K562 (cell line): ENCODE data around the gene SPTA1. TPM values are rescaled to one million over a fixed set of nuclear protein-coding genes. Genes with fewer than 3 reads are reported as not detected.

Experiments
- ATAC-seq: fragments of 200-7000 bp; cut with Tn5 transposase; 3 replicates; pipeline ENCODE4 v1.9.1; 2020; ENCODE audit warnings: moderate library complexity
- BruUV-seq: library from RNA; stranded (reverse); fragments of 400-500 nt; replicated peaks from 2 replicates; lab custom pipeline; 2021; lab: Mats Ljungman, UMichigan
- CTCF ChIA-PET: fragments of 300-600 bp; formaldehyde crosslinking; extraction: SDS; loops from one replicate; lab custom pipeline; 2021; ENCODE audit warnings: low intra/inter-chr PET ratio; lab: Yijun Ruan, JAX
- POLR2A ChIA-PET: fragments of 300-600, 350-650 bp; sonication (Branson Sonifier 250); formaldehyde crosslinking; extraction: SDS; loops from one replicate; lab custom pipeline; 2021; ENCODE audit warnings: antibody characterized with exemption, inconsistent platforms; lab: Yijun Ruan, JAX
- DNase-seq, 4 experiments: peaks; one replicate each; pipeline versions ENCODE4 v3.0.0 to v3.0.0-alpha.2; 2011 to 2018; ENCODE audit warnings: low spot score in 3 of 4, mixed read lengths in 3 of 4; ENCODE audit errors: extremely low read depth in 1 of 4
- FAIRE-seq: peaks from 2 replicates; lab custom pipeline; 2011; peaks lifted over from hg19 to GRCh38; lab: Jason Lieb, UNC
- H2AFZ ChIP-seq: 2 replicates; pipeline ENCODE4 v1.6.0; 2011; ENCODE audit warnings: low read depth, low read length, control low read depth, inconsistent platforms
- H3K27ac ChIP-seq: fragments of 200-600 bp; 3 replicates; pipeline ENCODE4 v1.8.0; 2011; ENCODE audit warnings: low read depth, mild to moderate bottlenecking, control low read depth, inconsistent platforms, low read length, moderate library complexity, mixed read lengths; ENCODE audit errors: extremely low read depth
- H3K27me3 ChIP-seq, 2 experiments: fragments of 300-600 bp in 1 of 2; 2 replicates in 1 of 2; 3 replicates in 1 of 2; pipeline versions ENCODE4 v1.6.0 to v1.8.0; 2011; ENCODE audit warnings: inconsistent platforms in 2 of 2, low read length in 2 of 2, mild to moderate bottlenecking in 1 of 2, mixed read lengths in 1 of 2, moderate library complexity in 1 of 2; ENCODE audit not compliant: control insufficient read depth in 2 of 2, insufficient read depth in 2 of 2
- H3K36me3 ChIP-seq: fragments of 300-600 bp; 3 replicates; pipeline ENCODE4 v1.8.0; 2011; ENCODE audit warnings: mild to moderate bottlenecking, low read length, inconsistent platforms; ENCODE audit not compliant: control insufficient read depth, insufficient read depth
- H3K4me1 ChIP-seq, 2 experiments: fragments of 200-600 bp in 1 of 2; replicated peaks in 1 of 2; 2 replicates in 1 of 2; 3 replicates in 1 of 2; pipeline versions ENCODE4 v1.5.1 to v1.8.0; 2011; ENCODE audit warnings: inconsistent platforms in 2 of 2, low read length in 2 of 2, mild to moderate bottlenecking in 1 of 2, mixed read lengths in 1 of 2, moderate library complexity in 1 of 2; ENCODE audit not compliant: control insufficient read depth in 2 of 2, insufficient read depth in 2 of 2
- H3K4me2 ChIP-seq: 2 replicates; pipeline ENCODE4 v1.6.1; 2011; ENCODE audit warnings: low read length, control low read depth, inconsistent platforms, mixed read lengths; ENCODE audit not compliant: insufficient read depth
- H3K4me3 ChIP-seq: fragments of 200-600 bp; sonication (generic), shearing (Covaris generic); 2 replicates; pipeline ENCODE4 v1.5.1; 2016; ENCODE audit warnings: control low read depth, inconsistent platforms
- H3K79me2 ChIP-seq: fragments of 200-600 bp; 3 replicates; pipeline ENCODE4 v1.8.0; 2011; ENCODE audit warnings: low read length, inconsistent platforms; ENCODE audit not compliant: control insufficient read depth, insufficient read depth
- H3K9ac ChIP-seq, 2 experiments: 2 replicates each; pipeline versions ENCODE4 v1.6.0 to v1.6.1; 2011; ENCODE audit warnings: low read depth in 2 of 2, low read length in 2 of 2, control low read depth in 1 of 2, inconsistent platforms in 1 of 2, mild to moderate bottlenecking in 1 of 2, mixed read lengths in 1 of 2; ENCODE audit not compliant: insufficient read depth in 1 of 2
- H3K9me1 ChIP-seq: one replicate; pipeline ENCODE4 v1.6.0; 2011; ENCODE audit warnings: inconsistent platforms, mild to moderate bottlenecking, low read length, moderate library complexity; ENCODE audit not compliant: control insufficient read depth, insufficient read depth
- H3K9me3 ChIP-seq: replicated peaks from 2 replicates; pipeline ENCODE4 v1.5.1; 2011; ENCODE audit warnings: low read depth, low read length, inconsistent platforms; ENCODE audit not compliant: control insufficient read depth, insufficient read depth
- H4K20me1 ChIP-seq: replicated peaks from 2 replicates; pipeline ENCODE4 v1.6.1; 2011; ENCODE audit warnings: low read length, inconsistent platforms, mixed read lengths; ENCODE audit not compliant: control insufficient read depth, insufficient read depth
- POU5F1 ChIP-seq: fragments of 150-350 bp; IDR thresholded peaks from 2 replicates; pipeline ENCODE4 v1.6.1; 2014; ENCODE audit warnings: borderline replicate concordance, low read length, low read depth, mild to moderate bottlenecking; ENCODE audit not compliant: partially characterized antibody
- SPI1 ChIP-seq: IDR thresholded peaks from 2 replicates; pipeline ENCODE4 v1.6.1; 2011; ENCODE audit warnings: low read depth, low read length, control low read depth, borderline replicate concordance
- STAT6 ChIP-seq: sonication (generic); formaldehyde crosslinking; IDR thresholded peaks from 2 replicates; pipeline ENCODE4 v1.8.1; 2023; ENCODE audit warnings: mild to moderate bottlenecking, missing genetic modification reagents
- ZFP30 ChIP-seq: fragments of 250-450 bp; sonication (Bioruptor Pico); IDR thresholded peaks from 2 replicates; pipeline ENCODE4 v1.8.0; 2022; ENCODE audit warnings: moderate library complexity, mild to moderate bottlenecking, inconsistent platforms, borderline replicate concordance
- ZNF699 ChIP-seq: fragments of 250-450 bp; sonication (Bioruptor Pico); IDR thresholded peaks from 2 replicates; pipeline ENCODE4 v1.8.0; 2021; ENCODE audit warnings: mild to moderate bottlenecking, moderate library complexity; ENCODE audit not compliant: insufficient replicate concordance
- WGBS: fragments of 100-300 bp; shearing (Covaris generic); methylation state at CpG from one replicate; pipeline ENCODE4 v1.1.6; 2016; ENCODE audit warnings: low coverage, mixed read lengths; ENCODE audit not compliant: insufficient coverage; ENCODE audit errors: missing lambda C conversion rate; 5-methylcytosine and 5-hydroxymethylcytosine counted together
- in situ Hi-C: fragments of 300-500 bp; cut with MboI; formaldehyde crosslinking; loops from 4 replicates; pipeline ENCODE4 v1.15.0; 2018; ENCODE audit warnings: inconsistent platforms, mixed read lengths
- intact Hi-C: fragments of 100-400 bp; cut with micrococcal nuclease; formaldehyde crosslinking; loops from 2 replicates; pipeline ENCODE4 v1.14.2; 2022
- polyA plus RNA-seq, 8 experiments: library from polyadenylated mRNA; depleted of rRNA in 4 of 8; stranded (reverse) in 5 of 8; unstranded in 3 of 8; fragments of >200 nt; fragmentation: Nextera tagmentation in 2 of 8; fragmentation: Illumina TruSeq in 1 of 8; extraction: Ambion mirVana in 2 of 8; extraction: Trizol in 1 of 8; gene quantifications; 2 replicates each; pipeline versions ENCODE4 v1.2.1 to v1.2.3, GENCODE V29; 2011 to 2014; ENCODE audit warnings: inconsistent platforms in 1 of 8, missing spikeins in 1 of 8
- total RNA-seq, 7 experiments: library from RNA; depleted of rRNA in 6 of 7; stranded (reverse); fragments of >200 nt in 6 of 7; fragmentation: Illumina TruSeq in 2 of 7; extraction: Trizol in 2 of 7; gene quantifications; 2 replicates each; pipeline versions ENCODE4 v1.2.1 to v1.2.3, GENCODE V29; 2011 to 2021; ENCODE audit warnings: low replicate concordance in 1 of 7

The SPTA1 gene
- total and polyA plus RNA-seq, 9 of the 15 experiments (the other 6 are each of a cell fraction or from before 2014, with no cell fraction given), result 11.0 to 62.1 (median 45.9) TPM

GRCh38 chr1:158600735-158601134, 85.8 kb downstream of the SPTA1 start:
- in situ Hi-C loops, result no loop called here
- ChIA-PET CTCF (no interaction called here), POLR2A (no interaction called here)
- Histone ChIP-seq H3K9ac (no peak overlapping the region), H3K79me2 (no peaks in the 10 kb centered on the region), H3K27me3 (no peaks in the 10 kb centered on the region), H3K27ac (no peak overlapping the region), H2AFZ (no peak overlapping the region), H3K4me2 (no peak overlapping the region), H3K36me3 (no peaks in the 10 kb centered on the region), H4K20me1 (no peaks in the 10 kb centered on the region), H3K9me1 (no peaks in the 10 kb centered on the region), H3K4me3 (no peak overlapping the region), H3K9me3 (no peaks in the 10 kb centered on the region), H3K4me1 (no peaks in the 10 kb centered on the region)
- intact Hi-C loops, result no loop called here
- no TSS peak for BruUV-seq
- no peak for TF ChIP-seq ZFP30 (CRISPR knock-in tag)
- peak; percentile 64; the same call in 1 of the 2 replicates for TF ChIP-seq SPI1
- DNase-seq (no peak), ATAC-seq (no peak), FAIRE-seq (no peak)
- WGBS, result 9% methylated on average over 2 of the region's 2 CpGs

- Histone ChIP-seq H3K9ac (no peak overlapping the region), H3K4me2 (no peak overlapping the region), H3K4me1 (no peaks in the 10 kb centered on the region), H3K27ac (no peak overlapping the region), H2AFZ (no peak overlapping the region), H3K9me3 (no peaks in the 10 kb centered on the region), H3K79me2 (no peaks in the 10 kb centered on the region), H3K36me3 (no peaks in the 10 kb centered on the region), H3K9me1 (no peaks in the 10 kb centered on the region), H3K4me3 (no peak overlapping the region), H3K27me3 (no peaks in the 10 kb centered on the region), H4K20me1 (no peaks in the 10 kb centered on the region)
- CTCF ChIA-PET, result no interaction called here
- no peak for DNase-seq
- intact Hi-C loops, result no loop called here
- no peak for ATAC-seq
- WGBS, result 0% methylated on average over 1 of the region's 1 CpG
- BruUV-seq, result no TSS peak
- in situ Hi-C loops, result no loop called here
- POLR2A ChIA-PET, result no interaction called here
- FAIRE-seq, result no peak
- TF ChIP-seq POU5F1, result no peak
- no peak for TF ChIP-seq STAT6 (CRISPR knock-in tag)
- TF ChIP-seq ZNF699 (CRISPR knock-in tag), result no peak
Measured at GRCh38 chr1:158586942-158587341, 99.6 kb downstream of the SPTA1 start.
